Hepatocyte (in vitro differentiated cells): ENCODE data around the gene ZFHX3. TPM values are rescaled to one million over a fixed set of nuclear protein-coding genes. Genes with fewer than 3 reads are reported as not detected.

Source experiments
- DNase-seq: peaks from one replicate; pipeline ENCODE4 v3.0.0-alpha.2; 2016; ENCODE audit warnings: low spot score
- H2AFZ ChIP-seq: fragments of 200-600 bp; sonication (generic); 2 replicates; pipeline ENCODE4 v1.6.0; 2016; ENCODE audit warnings: antibody characterized with exemption, mild to moderate bottlenecking
- H3K27ac ChIP-seq: fragments of 200-600 bp; sonication (generic); 2 replicates; pipeline ENCODE4 v1.5.1; 2016; ENCODE audit warnings: mild to moderate bottlenecking
- H3K27me3 ChIP-seq: fragments of 200-600 bp; sonication (generic); 2 replicates; pipeline ENCODE4 v1.6.1; 2016
- H3K36me3 ChIP-seq: fragments of 200-600 bp; sonication (generic); replicated peaks from 2 replicates; pipeline ENCODE4 v1.5.1; 2016; ENCODE audit warnings: low read depth; ENCODE audit not compliant: insufficient read depth
- H3K4me1 ChIP-seq: fragments of 200-600 bp; sonication (generic); 2 replicates; pipeline ENCODE4 v1.5.1; 2016; ENCODE audit warnings: mild to moderate bottlenecking, moderate library complexity; ENCODE audit not compliant: insufficient read depth
- H3K4me2 ChIP-seq: fragments of 200-600 bp; sonication (generic); 2 replicates; pipeline ENCODE4 v1.6.0; 2016
- H3K4me3 ChIP-seq: fragments of 200-600 bp; sonication (generic); 2 replicates; pipeline ENCODE4 v1.5.1; 2016; ENCODE audit warnings: mild to moderate bottlenecking
- H3K79me2 ChIP-seq: fragments of 200-600 bp; sonication (generic); 2 replicates; pipeline ENCODE4 v1.6.0; 2017; ENCODE audit warnings: mild to moderate bottlenecking
- H3K9me2 ChIP-seq: fragments of 200-600 bp; sonication (generic); replicated peaks from 2 replicates; pipeline ENCODE4 v1.6.0; 2017; ENCODE audit warnings: mild to moderate bottlenecking; ENCODE audit not compliant: insufficient read depth
- H3K9me3 ChIP-seq: fragments of 200-600 bp; sonication (generic); 2 replicates; pipeline ENCODE4 v1.5.1; 2016; ENCODE audit warnings: low read depth, mild to moderate bottlenecking
- H4K20me1 ChIP-seq: fragments of 200-600 bp; sonication (generic); 2 replicates; pipeline ENCODE4 v1.6.0; 2016; ENCODE audit warnings: mild to moderate bottlenecking; ENCODE audit not compliant: insufficient read depth, poor library complexity, severe bottlenecking
- CTCF ChIP-seq: fragments of 200-600 bp; sonication (generic); IDR thresholded peaks from 2 replicates; pipeline ENCODE4 v1.5.1; 2016; ENCODE audit warnings: antibody characterized with exemption, mild to moderate bottlenecking; ENCODE audit not compliant: poor library complexity
- EZH2 ChIP-seq: fragments of 200-600 bp; sonication (generic); IDR thresholded peaks from 2 replicates; pipeline ENCODE4 v1.6.1; 2016; ENCODE audit warnings: antibody characterized with exemption, mild to moderate bottlenecking, borderline replicate concordance
- EZH2phosphoT487 ChIP-seq: fragments of 200-600 bp; sonication (generic); IDR thresholded peaks from one replicate; pipeline ENCODE4 v1.6.1; 2018; ENCODE audit warnings: antibody characterized with exemption, mild to moderate bottlenecking, low read depth, moderate library complexity; ENCODE audit not compliant: unreplicated experiment, severe bottlenecking
- WGBS: methylation state at CpG from one replicate; pipeline ENCODE4 v1.1.6; 2016; ENCODE audit warnings: low lambda C conversion rate; ENCODE audit errors: missing lambda C conversion rate; 5-methylcytosine and 5-hydroxymethylcytosine counted together
- polyA plus RNA-seq: library from polyadenylated mRNA; unstranded; fragments of >200 nt; fragmentation: Nextera tagmentation; extraction: Ambion mirVana; gene quantifications from 2 replicates; pipeline ENCODE4 v1.2.1, GENCODE V29; 2016
- total RNA-seq: library from RNA; depleted of rRNA; stranded (reverse); fragments of >200 nt; gene quantifications from 2 replicates; pipeline ENCODE4 v1.2.3, GENCODE V29; 2014

ZFHX3 gene
- total and polyA plus RNA-seq, 2 experiments from 2014 or later, result 6.4 to 11.6 TPM

- Histone ChIP-seq H3K36me3 (no peaks in the 10 kb centered on the region), H3K79me2 (peaks cover 6% of the 10 kb centered on the region), H3K4me2 (peak overlapping the region; percentile 80), H4K20me1 (no peaks in the 10 kb centered on the region), H3K27ac (no peak overlapping the region), H3K9me2 (no peaks in the 10 kb centered on the region), H3K4me1 (peaks cover 13% of the 10 kb centered on the region), H2AFZ (no peak overlapping the region), H3K9me3 (no peaks in the 10 kb centered on the region), H3K4me3 (no peak overlapping the region), H3K27me3 (no peaks in the 10 kb centered on the region)
- WGBS, result 81% methylated on average over 3 of the region's 3 CpGs
- TF ChIP-seq CTCF (no peak), EZH2phosphoT487 (no peak), EZH2 (no peak)
- no peak for DNase-seq
Measured at GRCh38 chr16:72785886-72786285, 262.0 kb downstream of the ZFHX3 start.

- no peaks in the 10 kb centered on the region for H3K36me3 ChIP-seq
- no peak overlapping the region for H2AFZ ChIP-seq
- H3K9me3 ChIP-seq, result no peaks in the 10 kb centered on the region
- H4K20me1 ChIP-seq, result no peaks in the 10 kb centered on the region
- no peak overlapping the region for H3K27ac ChIP-seq
- no peak for TF ChIP-seq CTCF
- TF ChIP-seq EZH2phosphoT487, result no peak
- no peak for TF ChIP-seq EZH2
- no peak for DNase-seq
- no peaks in the 10 kb centered on the region for H3K27me3 ChIP-seq
- 84% methylated on average over 2 of the region's 2 CpGs for WGBS
- H3K4me2 ChIP-seq, result no peak overlapping the region
- H3K79me2 ChIP-seq, result peaks cover 6% of the 10 kb centered on the region
- peaks cover 13% of the 10 kb centered on the region for H3K4me1 ChIP-seq
- H3K4me3 ChIP-seq, result no peak overlapping the region
- H3K9me2 ChIP-seq, result no peaks in the 10 kb centered on the region
Measured at GRCh38 chr16:72785171-72785570, 262.8 kb downstream of the ZFHX3 start.

- Histone ChIP-seq H3K4me1 (peaks cover 13% of the 10 kb centered on the region), H3K27ac (peak overlapping the region; percentile 31), H4K20me1 (no peaks in the 10 kb centered on the region), H3K27me3 (no peaks in the 10 kb centered on the region), H3K36me3 (no peaks in the 10 kb centered on the region), H3K9me2 (no peaks in the 10 kb centered on the region), H2AFZ (no peak overlapping the region), H3K4me3 (no peak overlapping the region), H3K79me2 (peaks cover 6% of the 10 kb centered on the region), H3K4me2 (no peak overlapping the region), H3K9me3 (no peaks in the 10 kb centered on the region)
- DNase-seq, result peak; percentile 37
- 79% methylated on average over 4 of the region's 4 CpGs for WGBS
- TF ChIP-seq EZH2phosphoT487, result no peak
- TF ChIP-seq EZH2, result no peak
- TF ChIP-seq CTCF, result no peak
Measured at GRCh38 chr16:72783716-72784318, 264.1 kb downstream of the ZFHX3 start.

- Histone ChIP-seq H3K36me3 (no peaks in the 10 kb centered on the region), H3K27me3 (no peaks in the 10 kb centered on the region), H3K4me3 (no peak overlapping the region), H3K9me3 (no peaks in the 10 kb centered on the region), H3K79me2 (no peaks in the 10 kb centered on the region), H2AFZ (no peak overlapping the region), H3K27ac (no peak overlapping the region), H3K9me2 (no peaks in the 10 kb centered on the region), H4K20me1 (no peaks in the 10 kb centered on the region), H3K4me2 (no peak overlapping the region), H3K4me1 (no peaks in the 10 kb centered on the region)
- DNase-seq, result no peak
- no peak for TF ChIP-seq EZH2phosphoT487
- no peak for TF ChIP-seq EZH2
- TF ChIP-seq CTCF, result no peak
- WGBS, result 58% methylated on average over 1 of the region's 1 CpG
Measured at GRCh38 chr16:72769876-72770275, 278.1 kb downstream of the ZFHX3 start.
